Activated CD4-positive, alpha-beta memory T cell treated with anti-CD3 and anti-CD28 coated beads, Interleukin-2, amount 10 ng/mL, durations not matched to agents 7 days and 5 days (primary cell): ENCODE measurements around the gene RHOJ. TPM values are rescaled to one million over a fixed set of nuclear protein-coding genes. Genes with fewer than 3 reads are reported as not detected.

Experiments
- CTCF ChIA-PET: fragments of 350-600 bp; sonication (Branson Sonifier 250); formaldehyde crosslinking; loops from one replicate; lab custom pipeline; 2021; ENCODE audit warnings: antibody characterized with exemption, inconsistent platforms; lab: Charles Lee
- POLR2A ChIA-PET: fragments of 350-600 bp; sonication (Branson Sonifier 250); formaldehyde crosslinking; loops from one replicate; lab custom pipeline; 2021; ENCODE audit warnings: antibody characterized with exemption; lab: Charles Lee
- DNase-seq: peaks from one replicate; pipeline ENCODE4 v3.0.0-alpha.2; 2020
- H3K27ac Mint-ChIP-seq: one replicate; pipeline ENCODE4 v1.8.0; 2021; ENCODE audit warnings: mild to moderate bottlenecking, mixed read lengths
- H3K27me3 Mint-ChIP-seq: one replicate; pipeline ENCODE4 v1.8.0; 2021; ENCODE audit warnings: mixed read lengths
- H3K36me3 Mint-ChIP-seq: one replicate; pipeline ENCODE4 v1.8.0; 2021; ENCODE audit warnings: low read depth, mixed read lengths
- H3K4me1 Mint-ChIP-seq: one replicate; pipeline ENCODE4 v1.8.0; 2021; ENCODE audit warnings: mixed read lengths
- H3K4me3 Mint-ChIP-seq: one replicate; pipeline ENCODE4 v1.8.0; 2021; ENCODE audit warnings: mild to moderate bottlenecking, mixed read lengths
- H3K9me3 Mint-ChIP-seq: one replicate; pipeline ENCODE4 v1.8.0; 2021; ENCODE audit warnings: mixed read lengths
- total RNA-seq, 2 experiments: library from RNA; stranded (reverse); gene quantifications; one replicate each; pipeline ENCODE4 v1.2.3, GENCODE V29; 2021

RHOJ gene
- total RNA-seq, 2 experiments from 2014 or later = not detected

- Mint-ChIP-seq H3K4me1 (no peaks in the 10 kb centered on the region), H3K27ac (no peak overlapping the region), H3K27me3 (peaks cover 4% of the 10 kb centered on the region), H3K9me3 (peaks cover 2% of the 10 kb centered on the region), H3K36me3 (no peaks in the 10 kb centered on the region), H3K4me3 (no peak overlapping the region)
- ChIA-PET CTCF (no interaction called here), POLR2A (no interaction called here)
- no peak for DNase-seq
Observed at GRCh38 chr14:63191211-63191610, 13.0 kb upstream of the RHOJ start.

- Mint-ChIP-seq H3K27me3 (peaks cover 4% of the 10 kb centered on the region), H3K27ac (no peak overlapping the region), H3K9me3 (peaks cover 2% of the 10 kb centered on the region), H3K36me3 (no peaks in the 10 kb centered on the region), H3K4me1 (no peaks in the 10 kb centered on the region), H3K4me3 (no peak overlapping the region)
- no peak for DNase-seq
- POLR2A ChIA-PET = no interaction called here
- CTCF ChIA-PET = no interaction called here
Observed at GRCh38 chr14:63192085-63192484, 12.2 kb upstream of the RHOJ start.

GRCh38 chr14:63193236-63193635 lies 11.0 kb upstream of the RHOJ start:
- H3K27ac Mint-ChIP-seq = no peak overlapping the region
- CTCF ChIA-PET = no interaction called here
- H3K36me3 Mint-ChIP-seq = no peaks in the 10 kb centered on the region
- H3K27me3 Mint-ChIP-seq = peaks cover 3% of the 10 kb centered on the region
- POLR2A ChIA-PET = no interaction called here
- H3K4me3 Mint-ChIP-seq = no peak overlapping the region
- peaks cover 2% of the 10 kb centered on the region for H3K9me3 Mint-ChIP-seq
- H3K4me1 Mint-ChIP-seq = no peaks in the 10 kb centered on the region
- no peak for DNase-seq

- POLR2A ChIA-PET = no interaction called here
Observed at GRCh38 chr14:63200035-63200740, 4.1 kb upstream of the RHOJ start.

GRCh38 chr14:63200767-63201166 lies 3.5 kb upstream of the RHOJ start:
- ChIA-PET POLR2A (no interaction called here), CTCF (no interaction called here)
- Mint-ChIP-seq H3K9me3 (no peaks in the 10 kb centered on the region), H3K27ac (no peak overlapping the region), H3K4me3 (no peak overlapping the region), H3K4me1 (no peaks in the 10 kb centered on the region), H3K27me3 (no peaks in the 10 kb centered on the region), H3K36me3 (no peaks in the 10 kb centered on the region)
- no peak for DNase-seq

More at GRCh38 chr14:63200035-63200740, 4.1 kb upstream of the RHOJ start:
- Mint-ChIP-seq H3K9me3 (no peaks in the 10 kb centered on the region), H3K4me3 (no peak overlapping the region), H3K27ac (no peak overlapping the region), H3K36me3 (no peaks in the 10 kb centered on the region), H3K27me3 (no peaks in the 10 kb centered on the region), H3K4me1 (no peaks in the 10 kb centered on the region)
- no peak for DNase-seq
- CTCF ChIA-PET = no interaction called here

GRCh38 chr14:63203015-63203414 lies 1.2 kb upstream of the RHOJ start:
- peaks cover 3% of the 10 kb centered on the region for H3K27me3 Mint-ChIP-seq
- POLR2A ChIA-PET = no interaction called here
- DNase-seq = no peak
- no peak overlapping the region for H3K4me3 Mint-ChIP-seq
- no peaks in the 10 kb centered on the region for H3K36me3 Mint-ChIP-seq
- CTCF ChIA-PET = interaction anchor here (0.7 kb wide), 1 partner anchor 121 kb away, joined by 3 read pairs; no protein-coding TSS in a partner anchor
- no peaks in the 10 kb centered on the region for H3K4me1 Mint-ChIP-seq
- H3K27ac Mint-ChIP-seq = no peak overlapping the region
- no peaks in the 10 kb centered on the region for H3K9me3 Mint-ChIP-seq

- H3K27me3 Mint-ChIP-seq = peaks cover 3% of the 10 kb centered on the region
- POLR2A ChIA-PET = no interaction called here
- CTCF ChIA-PET = interaction anchor here (0.7 kb wide), 1 partner anchor 120 kb away, joined by 3 read pairs; no protein-coding TSS in a partner anchor
- no peaks in the 10 kb centered on the region for H3K9me3 Mint-ChIP-seq
- H3K4me1 Mint-ChIP-seq = no peaks in the 10 kb centered on the region
- H3K36me3 Mint-ChIP-seq = no peaks in the 10 kb centered on the region
- no peak for DNase-seq
- H3K27ac Mint-ChIP-seq = no peak overlapping the region
- H3K4me3 Mint-ChIP-seq = no peak overlapping the region
Observed at GRCh38 chr14:63203618-63204406, 431 bp upstream of the RHOJ start.

GRCh38 chr14:63205044-63205575 lies 867 bp downstream of the RHOJ start:
- Mint-ChIP-seq H3K4me3 (no peak overlapping the region), H3K9me3 (no peaks in the 10 kb centered on the region), H3K27me3 (peaks cover 3% of the 10 kb centered on the region), H3K4me1 (no peaks in the 10 kb centered on the region), H3K27ac (no peak overlapping the region), H3K36me3 (no peaks in the 10 kb centered on the region)
- no peak for DNase-seq
- POLR2A ChIA-PET = no interaction called here
- CTCF ChIA-PET = no interaction called here

- ChIA-PET POLR2A (no interaction called here), CTCF (no interaction called here)
- Mint-ChIP-seq H3K4me3 (no peak overlapping the region), H3K9me3 (no peaks in the 10 kb centered on the region), H3K36me3 (no peaks in the 10 kb centered on the region), H3K4me1 (no peaks in the 10 kb centered on the region), H3K27ac (no peak overlapping the region), H3K27me3 (peaks cover 3% of the 10 kb centered on the region)
- no peak for DNase-seq
Observed at GRCh38 chr14:63205866-63206265, 1.6 kb downstream of the RHOJ start.

- Mint-ChIP-seq H3K27me3 (peaks cover 3% of the 10 kb centered on the region), H3K36me3 (no peaks in the 10 kb centered on the region), H3K4me3 (no peak overlapping the region), H3K27ac (no peak overlapping the region), H3K9me3 (no peaks in the 10 kb centered on the region), H3K4me1 (no peaks in the 10 kb centered on the region)
- no peak for DNase-seq
- ChIA-PET POLR2A (no interaction called here), CTCF (no interaction called here)
Observed at GRCh38 chr14:63209160-63209559, 4.9 kb downstream of the RHOJ start.

GRCh38 chr14:63210812-63211211 lies 6.6 kb downstream of the RHOJ start:
- Mint-ChIP-seq H3K36me3 (no peaks in the 10 kb centered on the region), H3K4me1 (no peaks in the 10 kb centered on the region), H3K9me3 (no peaks in the 10 kb centered on the region), H3K27me3 (peaks cover 7% of the 10 kb centered on the region), H3K27ac (no peak overlapping the region), H3K4me3 (no peak overlapping the region)
- no peak for DNase-seq
- POLR2A ChIA-PET = no interaction called here
- CTCF ChIA-PET = no interaction called here

GRCh38 chr14:63212209-63212608 lies 8.0 kb downstream of the RHOJ start:
- no peaks in the 10 kb centered on the region for H3K36me3 Mint-ChIP-seq

GRCh38 chr14:63212776-63213500 lies 8.7 kb downstream of the RHOJ start:
- H3K9me3 Mint-ChIP-seq = no peaks in the 10 kb centered on the region
- no peak for DNase-seq
- H3K4me1 Mint-ChIP-seq = no peaks in the 10 kb centered on the region
- no peaks in the 10 kb centered on the region for H3K36me3 Mint-ChIP-seq
- ChIA-PET POLR2A (no interaction called here), CTCF (no interaction called here)
- peaks cover 8% of the 10 kb centered on the region for H3K27me3 Mint-ChIP-seq
- no peak overlapping the region for H3K27ac Mint-ChIP-seq
- no peak overlapping the region for H3K4me3 Mint-ChIP-seq

More at GRCh38 chr14:63212209-63212608, 8.0 kb downstream of the RHOJ start:
- Mint-ChIP-seq H3K27me3 (peaks cover 5% of the 10 kb centered on the region), H3K27ac (no peak overlapping the region), H3K9me3 (no peaks in the 10 kb centered on the region), H3K4me1 (no peaks in the 10 kb centered on the region), H3K4me3 (no peak overlapping the region)
- CTCF ChIA-PET = no interaction called here
- POLR2A ChIA-PET = no interaction called here
- DNase-seq = no peak
